ENCODE data around the gene PHLDA3.

PHLDA3 gene

DNA sequence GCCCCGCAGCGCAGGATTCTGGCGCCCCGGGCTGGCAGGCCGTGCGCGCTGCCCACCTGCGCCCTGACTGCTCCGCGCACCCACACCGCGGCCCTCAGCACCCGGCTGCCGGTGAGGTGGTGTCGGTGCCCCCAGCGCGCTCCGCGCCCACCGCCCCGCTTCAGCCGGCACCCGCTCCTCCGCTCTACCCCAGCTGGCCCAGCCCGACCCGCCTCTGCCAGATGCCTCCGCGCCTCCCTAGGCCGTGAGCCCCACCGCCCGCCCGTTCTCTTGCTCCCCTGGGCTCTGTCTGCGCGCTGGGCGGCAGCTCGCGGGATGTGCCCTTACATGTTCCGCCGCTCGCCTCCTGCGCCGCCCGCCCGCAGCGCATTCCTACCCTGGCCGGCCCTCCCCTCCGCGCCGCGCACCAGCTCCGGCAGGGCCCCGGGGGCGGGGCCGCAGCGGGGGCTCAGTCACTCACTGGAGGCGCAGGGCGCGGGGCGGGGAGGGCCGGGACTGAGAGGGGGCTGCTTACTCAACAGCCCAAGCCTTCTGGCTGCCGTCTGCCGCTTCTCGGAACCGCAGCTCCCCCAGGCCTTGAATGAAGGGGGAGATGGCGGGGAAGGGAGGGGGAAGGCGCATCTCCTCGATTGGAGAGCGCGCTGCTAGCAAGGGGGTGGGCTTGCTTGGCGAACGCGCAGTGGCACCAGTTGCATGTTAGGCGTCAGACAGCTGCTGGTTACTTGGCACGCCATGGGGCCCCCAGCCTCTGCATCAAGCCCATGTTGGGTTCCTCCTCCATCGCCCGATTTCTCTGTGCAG lies at the start of gene PHLDA3:
PHLDA3 (minus strand) TSS at position 345 of the 801 bp plus-strand sequence. CDS start 402 bp downstream, outside the sequence.
- DNase-seq (ENCODE audit: low spot score): peak; percentile 82

DNA sequence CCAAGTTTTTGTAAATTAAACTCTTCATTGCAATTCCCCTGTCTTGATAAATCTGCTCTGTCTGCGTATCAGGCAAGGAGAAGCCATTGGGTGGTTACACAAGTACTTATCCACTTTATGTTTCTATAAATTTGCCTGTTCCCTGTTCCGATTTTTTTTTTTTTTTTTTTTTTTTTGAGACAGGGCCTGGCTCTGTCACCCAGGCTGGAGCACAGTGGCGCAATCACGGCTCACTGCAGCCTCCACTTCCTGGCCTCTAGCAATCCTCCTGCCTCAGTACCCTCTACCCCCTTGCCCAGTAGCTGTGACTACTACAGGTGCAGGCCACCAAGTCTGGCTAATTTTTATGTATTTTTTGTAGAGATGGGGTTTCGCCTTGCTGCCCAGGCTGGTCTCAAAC lies 49.1 kb upstream of the PHLDA3 start:
- no peak for DNase-seq (ENCODE audit: low spot score)

DNA sequence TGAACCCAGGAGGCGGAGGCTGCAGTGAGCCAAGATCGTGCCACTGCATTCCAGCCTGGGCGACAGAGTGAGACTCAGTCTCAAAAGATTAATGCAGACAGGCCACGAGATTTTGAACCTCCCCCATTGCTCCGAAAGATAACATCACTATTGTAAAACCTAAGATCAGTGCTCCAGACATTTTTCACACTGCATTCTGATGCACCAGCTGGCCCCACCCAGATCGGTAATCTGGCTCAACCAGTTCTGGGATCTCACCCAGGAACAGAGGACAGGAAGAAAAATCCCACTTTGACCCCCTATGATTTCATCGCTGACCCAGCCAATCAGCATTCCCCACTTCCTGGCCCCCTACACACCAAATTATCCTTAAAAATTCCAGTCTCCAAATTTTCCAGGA lies 48.6 kb upstream of the PHLDA3 start:
- no peak for DNase-seq (ENCODE audit: low spot score)

DNA sequence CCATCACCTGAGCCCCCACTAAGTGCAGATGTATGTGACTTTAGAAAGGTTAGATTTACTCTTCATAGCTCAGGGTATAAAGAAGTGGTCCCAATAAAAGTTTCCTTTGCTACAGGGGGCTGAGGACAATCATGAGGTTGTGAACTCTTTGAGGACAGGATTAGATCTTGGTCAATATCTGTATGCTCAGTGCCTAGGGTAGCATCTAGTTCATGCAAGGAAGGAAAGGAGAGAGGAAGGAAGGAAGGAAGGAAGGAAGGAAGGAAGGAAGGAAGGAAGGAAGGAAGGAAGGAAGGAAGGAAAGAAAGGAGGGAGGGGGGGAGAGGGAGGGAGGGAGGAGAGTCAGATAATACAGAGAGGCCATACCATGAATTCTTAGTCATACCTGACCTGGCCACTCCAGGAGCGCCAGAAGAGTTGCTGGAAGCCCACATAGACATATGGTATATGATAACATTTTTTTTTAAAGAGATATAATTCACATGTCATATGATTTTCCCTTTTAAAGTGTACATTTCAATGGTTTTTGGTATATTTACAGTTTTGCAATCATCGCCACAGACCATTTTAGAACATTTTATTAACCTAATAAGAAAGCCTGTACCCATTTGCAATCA lies 47.6 kb upstream of the PHLDA3 start:
- no peak for DNase-seq (ENCODE audit: low spot score)

DNA sequence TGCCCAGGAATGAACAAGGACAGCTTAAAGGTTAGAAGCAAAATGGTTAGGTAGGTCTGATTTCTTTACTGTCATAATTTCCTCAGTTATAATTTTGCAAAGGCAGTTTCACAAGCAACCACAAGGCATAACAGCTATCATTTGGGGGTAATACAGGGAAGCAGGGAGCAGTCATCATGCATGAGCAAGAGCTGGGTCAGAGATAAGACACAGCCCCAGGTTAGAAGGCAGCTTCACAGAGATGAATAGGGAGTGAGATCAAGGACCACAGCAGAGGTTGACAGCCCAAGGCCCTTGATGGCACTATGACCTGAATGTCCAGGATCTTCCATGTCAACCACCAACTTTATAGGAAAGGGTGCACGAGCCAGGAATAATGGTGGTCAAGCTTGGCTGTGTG lies 46.9 kb upstream of the PHLDA3 start:
- no peak for DNase-seq (ENCODE audit: low spot score)

DNA sequence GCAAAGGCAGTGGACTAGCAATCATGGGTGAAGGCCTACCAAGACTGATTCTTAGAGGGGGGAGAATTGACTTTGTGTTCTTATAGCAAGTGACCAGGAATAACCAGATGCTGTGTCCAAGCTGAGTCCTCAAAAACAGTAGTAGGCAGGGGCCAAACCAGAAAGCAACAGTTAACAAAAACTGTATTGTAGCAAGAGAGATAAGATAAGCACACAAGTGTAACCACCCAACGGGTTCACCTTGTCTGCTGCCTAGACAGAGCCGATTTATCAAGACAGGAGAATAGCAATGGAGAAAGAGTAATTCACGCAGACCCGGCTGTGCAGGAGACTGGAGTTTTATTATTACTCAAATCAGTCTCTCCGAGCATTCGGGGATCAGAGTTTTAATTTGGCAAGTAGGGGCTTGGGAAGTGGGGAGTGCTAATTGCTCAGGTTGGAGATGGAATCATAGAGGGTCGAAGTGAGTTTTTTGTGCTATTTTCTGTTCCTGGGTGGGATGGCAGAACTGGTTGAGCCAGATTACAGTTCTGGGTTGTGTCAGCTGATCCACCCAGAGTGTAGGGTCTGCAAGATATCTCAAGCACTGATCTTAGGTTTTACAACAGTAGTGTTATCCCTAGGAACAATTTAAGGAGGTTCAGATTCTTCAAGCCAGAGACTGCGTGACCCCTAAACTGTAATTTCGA lies 46.2 kb upstream of the PHLDA3 start:
- no peak for DNase-seq (ENCODE audit: low spot score)

DNA sequence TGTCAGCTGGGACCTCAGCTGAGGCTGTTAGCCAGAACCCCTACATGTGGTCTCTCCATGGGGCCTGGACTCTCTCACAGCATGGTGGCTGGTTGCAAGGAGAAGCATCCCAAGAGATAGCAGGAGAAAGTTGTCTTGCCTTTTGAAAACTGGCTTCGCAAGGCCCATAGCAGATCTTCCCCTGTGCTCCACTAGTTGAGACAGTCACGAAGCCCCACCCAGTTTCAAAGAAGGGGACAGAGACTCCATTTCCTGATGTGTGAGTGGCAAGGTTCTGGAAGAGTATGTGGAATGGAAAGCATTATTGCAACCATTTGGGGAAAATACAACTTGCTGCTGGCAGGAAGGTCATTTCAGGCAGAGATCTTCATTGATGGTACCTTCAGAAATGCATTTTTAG lies 45.5 kb upstream of the PHLDA3 start:
- DNase-seq (ENCODE audit: low spot score): no peak

DNA sequence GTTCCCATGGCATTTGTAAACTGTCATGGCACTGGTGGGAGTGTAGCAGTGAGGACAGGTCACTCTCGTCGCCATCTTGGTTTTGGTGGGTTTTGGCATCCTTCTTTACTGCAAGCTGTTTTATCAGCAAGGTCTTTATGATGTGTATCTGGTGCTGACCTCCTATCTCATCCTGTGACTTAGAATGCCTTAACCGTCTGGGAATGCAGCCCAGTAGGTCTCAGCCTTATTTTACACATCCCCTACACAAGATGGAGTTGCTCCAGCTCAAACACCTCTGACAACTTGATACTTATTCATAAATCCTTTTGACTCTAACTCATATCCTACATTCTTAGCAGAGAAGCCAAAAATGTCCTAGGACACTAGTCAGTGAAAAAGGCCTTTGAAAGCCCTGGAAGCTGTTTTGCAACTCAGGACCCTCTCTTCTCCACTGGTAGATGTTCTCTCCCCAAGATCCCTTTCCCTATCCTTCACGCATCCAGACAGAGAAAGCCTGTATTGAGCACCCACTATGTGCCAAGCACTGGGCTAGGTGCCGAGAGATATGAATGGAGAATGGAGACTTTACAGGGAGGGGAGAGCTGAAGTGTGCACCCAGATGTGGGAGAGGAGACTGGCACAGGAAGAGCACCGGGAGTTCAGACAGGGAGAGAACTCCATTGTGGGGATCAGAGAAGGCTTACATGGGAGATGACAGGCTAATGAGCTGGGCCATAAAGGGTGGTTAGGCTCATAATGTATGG lies 44.7 kb upstream of the PHLDA3 start:
- DNase-seq (ENCODE audit: low spot score): peak; percentile 70

DNA sequence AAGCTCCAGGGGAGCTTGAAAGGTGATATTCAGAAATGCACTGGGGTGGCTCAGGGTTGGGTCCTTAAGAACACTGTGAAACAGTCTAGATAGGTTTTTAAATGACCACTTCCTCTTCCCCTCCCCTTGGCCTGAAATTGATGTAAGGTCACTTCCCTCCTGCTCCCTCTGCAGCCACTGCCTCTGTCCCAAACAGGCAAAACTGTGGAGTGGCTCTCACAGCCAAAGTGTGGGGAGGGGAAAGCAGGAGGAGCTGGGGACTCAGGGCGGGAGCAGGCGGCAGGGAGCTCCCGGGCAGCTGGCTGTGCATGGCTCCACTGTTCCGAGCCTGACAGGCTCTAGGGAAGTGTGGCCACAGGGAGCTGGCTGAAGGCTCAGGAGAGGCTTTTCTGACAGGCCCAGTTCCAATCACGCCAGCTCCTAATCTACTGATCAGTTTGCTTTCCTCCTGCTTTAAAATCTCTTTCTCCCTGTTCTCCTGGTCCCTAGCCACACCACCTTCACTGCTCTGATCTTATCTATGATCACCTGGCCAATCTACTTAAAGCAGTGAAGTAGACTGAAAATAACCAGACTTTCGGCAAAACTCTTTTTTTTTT lies 43.1 kb upstream of the PHLDA3 start:
- DNase-seq (ENCODE audit: low spot score): peak; percentile 85

DNA sequence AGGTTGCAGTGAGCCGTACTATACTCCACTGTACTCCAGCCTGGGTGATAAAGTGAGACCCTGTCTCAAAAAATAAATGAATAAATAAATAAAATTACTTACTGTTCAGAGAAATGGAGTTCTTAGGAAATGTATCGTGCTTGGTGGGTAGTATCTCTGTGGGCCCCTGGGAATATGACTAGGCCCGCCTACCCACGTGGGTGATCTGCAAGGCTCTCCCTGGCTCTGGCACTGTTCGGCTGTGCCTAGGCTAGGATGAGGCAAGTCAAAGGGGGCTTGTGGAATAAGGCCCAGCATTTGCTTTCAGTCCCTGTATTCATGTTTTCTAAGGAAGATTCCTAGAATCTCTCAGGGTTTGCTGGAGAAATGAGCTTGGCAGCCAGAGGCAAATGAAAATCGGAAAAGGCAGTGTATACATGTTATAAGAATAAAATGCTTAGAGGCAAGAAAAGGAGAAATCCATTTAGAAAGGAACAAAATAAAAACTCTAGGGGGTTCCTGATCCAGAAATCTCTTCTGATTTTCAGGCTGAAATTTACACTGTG lies 42.5 kb upstream of the PHLDA3 start:
- no peak for DNase-seq (ENCODE audit: low spot score)

DNA sequence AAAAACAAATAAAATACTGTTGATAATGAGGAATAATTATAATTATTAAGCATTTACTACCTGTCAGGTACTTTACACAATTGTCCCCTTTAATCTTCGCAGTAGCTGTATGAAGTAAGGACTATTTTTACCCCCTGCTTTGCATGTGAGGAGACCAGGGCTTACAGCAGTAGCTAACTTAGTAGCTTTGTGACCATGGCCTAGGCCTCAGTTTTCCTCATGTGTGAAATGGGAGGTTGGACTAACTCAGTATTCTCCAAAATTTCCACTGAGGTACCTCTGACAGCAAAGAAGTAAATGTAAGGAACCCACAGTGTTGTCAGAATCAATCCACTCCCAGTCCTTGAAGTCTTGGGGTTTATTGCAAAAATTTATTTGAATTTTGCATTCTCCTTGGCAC lies 41.7 kb upstream of the PHLDA3 start:
- DNase-seq (ENCODE audit: low spot score): no peak

DNA sequence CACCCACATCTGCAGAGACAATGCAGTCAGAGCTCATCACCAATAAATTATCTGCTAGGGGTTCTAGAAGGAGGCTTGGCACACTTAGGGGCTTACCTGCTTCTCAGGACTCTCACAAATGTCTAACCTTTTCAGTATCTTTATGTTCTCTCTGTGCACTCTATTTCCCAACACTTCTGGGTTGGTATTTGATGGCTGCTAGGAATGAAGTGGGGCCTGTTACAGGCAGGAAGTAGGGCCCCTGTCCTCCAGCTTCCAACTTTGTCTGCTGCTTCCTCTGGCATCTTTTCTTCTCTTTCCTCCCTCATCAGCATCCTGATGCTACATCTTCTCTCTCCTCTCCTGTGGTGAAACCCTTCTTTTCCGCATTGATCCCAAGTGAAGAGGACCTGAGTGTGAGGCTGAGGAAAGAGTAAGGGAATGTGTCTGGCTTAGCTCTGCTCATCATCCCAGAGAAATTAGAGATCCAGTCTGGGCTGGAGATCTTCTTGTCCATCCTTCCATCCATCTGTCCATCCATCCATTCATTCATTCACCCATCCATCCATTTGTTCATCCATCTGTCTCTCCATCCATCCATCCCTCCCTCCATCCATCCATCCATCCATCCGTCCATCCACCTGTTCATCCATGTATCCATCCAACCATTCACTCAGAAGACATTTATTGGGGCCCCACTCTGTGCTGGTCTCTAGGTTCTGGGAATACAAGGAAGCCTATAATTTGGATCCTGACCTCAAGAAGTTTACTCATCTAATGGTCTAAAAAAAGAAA lies 40.8 kb upstream of the PHLDA3 start:
- no peak for DNase-seq (ENCODE audit: low spot score)

DNA sequence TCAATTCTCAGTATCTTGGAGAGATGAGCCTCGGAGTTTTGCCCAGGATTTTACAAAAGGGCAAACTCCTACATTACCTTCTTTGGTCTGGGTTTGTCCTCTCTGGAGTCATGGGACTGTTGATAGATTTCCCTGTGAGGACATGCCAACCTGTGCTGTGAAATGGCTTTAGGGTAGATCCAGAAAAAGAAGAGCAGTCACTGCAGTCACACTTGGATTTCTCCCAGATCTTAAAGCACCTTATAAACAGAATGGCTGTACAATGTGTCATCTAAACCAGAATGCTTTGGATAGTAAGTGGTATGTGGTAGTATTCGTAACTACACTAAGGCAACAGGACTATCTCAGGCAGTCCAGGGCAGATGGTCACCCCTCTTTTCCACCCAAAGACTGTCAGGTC lies 39.8 kb upstream of the PHLDA3 start:
- no peak for DNase-seq (ENCODE audit: low spot score)

DNA sequence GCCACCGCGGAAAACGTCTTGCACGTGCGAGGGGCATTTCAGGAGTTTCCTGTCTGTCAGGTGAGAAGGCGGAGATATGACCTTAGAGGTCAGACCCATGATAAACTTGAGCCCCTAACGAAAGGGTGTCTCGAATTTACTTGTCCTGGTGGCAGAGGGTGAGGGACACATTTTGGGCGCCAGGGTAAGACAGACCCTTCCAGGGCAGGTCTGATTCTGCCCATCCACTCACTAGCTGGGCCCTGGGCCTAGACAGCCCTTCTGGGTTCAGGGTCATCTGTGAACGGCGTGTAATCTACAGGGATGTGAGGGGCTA lies 38.3 kb upstream of the PHLDA3 start:
- no peak for DNase-seq (ENCODE audit: low spot score)

DNA sequence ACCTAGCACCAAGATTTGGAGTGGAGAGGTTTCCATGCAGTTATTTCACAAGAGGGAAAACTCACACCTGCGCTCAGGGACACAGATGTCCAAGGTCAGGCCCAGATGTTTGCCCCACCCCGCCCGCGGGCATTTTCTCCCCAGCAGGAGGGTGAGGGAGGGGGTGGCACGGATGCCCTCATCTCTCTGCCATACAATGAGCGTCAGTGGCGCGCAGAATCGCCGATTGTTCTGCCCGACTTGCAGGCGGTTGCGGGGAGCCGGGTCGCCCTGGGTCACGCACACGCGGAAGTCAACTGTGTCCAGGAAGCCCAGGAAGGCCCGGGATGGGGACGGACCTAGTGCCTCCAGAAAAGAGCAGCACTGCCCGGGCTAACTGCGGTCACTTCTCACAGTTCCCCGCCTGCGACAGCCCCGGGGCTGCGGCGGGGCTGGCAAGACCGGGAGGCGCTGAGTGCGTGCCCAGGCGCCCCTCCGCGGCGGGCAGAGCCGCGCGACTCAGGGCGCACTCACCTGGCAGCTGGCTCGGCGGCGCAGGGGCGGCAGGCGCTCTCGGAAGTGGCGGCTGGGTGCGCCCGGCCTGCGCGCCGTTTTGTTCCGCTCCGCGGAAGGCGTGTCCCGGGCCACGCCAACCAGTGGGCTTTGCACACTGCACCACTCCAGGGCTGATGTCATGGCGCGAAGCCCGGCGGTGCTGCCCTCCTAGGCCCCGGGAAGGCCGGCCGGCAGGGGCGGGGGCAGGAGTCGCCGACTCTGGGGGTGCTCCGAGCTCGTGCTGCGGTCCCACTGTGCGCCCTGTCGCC lies 37.8 kb upstream of the PHLDA3 start, which contains the start of gene CSRP1:
CSRP1 (minus strand) TSS at position 567 of the 803 bp plus-strand sequence. CDS start 10,820 bp downstream, outside the sequence.
- peak; percentile 91 for DNase-seq (ENCODE audit: low spot score)

DNA sequence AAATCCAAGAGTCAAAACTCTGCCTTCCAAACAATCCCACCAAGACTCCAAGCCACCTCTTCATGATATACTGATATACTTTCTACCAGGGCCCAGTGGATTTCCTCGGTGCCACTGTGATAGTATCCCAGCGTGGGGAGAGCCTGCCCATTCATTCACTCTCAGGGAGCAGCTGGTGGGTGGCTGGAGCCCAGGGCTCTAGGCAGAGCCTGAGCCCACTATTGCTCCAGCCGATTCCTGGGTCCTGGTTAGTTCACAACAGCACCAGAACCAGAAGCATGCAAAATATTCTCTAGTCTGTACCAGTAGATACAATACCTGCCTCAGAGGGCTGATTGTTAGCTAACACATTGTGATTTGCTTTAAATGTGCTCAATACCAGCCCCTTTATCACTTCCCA lies 37.1 kb upstream of the PHLDA3 start:
- no peak for DNase-seq (ENCODE audit: low spot score)

DNA sequence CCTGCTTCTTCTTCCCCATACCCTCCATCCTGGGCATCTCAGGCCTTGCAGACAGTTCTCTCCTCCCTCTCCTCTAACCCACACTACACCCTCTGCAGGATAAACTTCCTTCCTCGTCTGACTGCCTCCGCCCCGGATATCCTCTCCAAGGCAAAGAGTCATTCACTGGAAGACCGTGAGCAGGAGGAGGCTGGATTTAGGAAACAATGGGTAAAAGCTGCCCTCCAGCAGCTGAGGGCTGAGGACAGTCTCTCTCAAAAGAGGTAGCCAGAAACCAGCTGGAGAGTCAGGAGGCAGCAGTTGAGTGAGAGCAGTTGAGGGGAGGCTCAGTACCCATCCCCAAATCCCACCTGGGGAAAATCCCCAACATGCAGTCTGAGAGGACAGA lies 36.5 kb upstream of the PHLDA3 start:
- no peak for DNase-seq (ENCODE audit: low spot score)

DNA sequence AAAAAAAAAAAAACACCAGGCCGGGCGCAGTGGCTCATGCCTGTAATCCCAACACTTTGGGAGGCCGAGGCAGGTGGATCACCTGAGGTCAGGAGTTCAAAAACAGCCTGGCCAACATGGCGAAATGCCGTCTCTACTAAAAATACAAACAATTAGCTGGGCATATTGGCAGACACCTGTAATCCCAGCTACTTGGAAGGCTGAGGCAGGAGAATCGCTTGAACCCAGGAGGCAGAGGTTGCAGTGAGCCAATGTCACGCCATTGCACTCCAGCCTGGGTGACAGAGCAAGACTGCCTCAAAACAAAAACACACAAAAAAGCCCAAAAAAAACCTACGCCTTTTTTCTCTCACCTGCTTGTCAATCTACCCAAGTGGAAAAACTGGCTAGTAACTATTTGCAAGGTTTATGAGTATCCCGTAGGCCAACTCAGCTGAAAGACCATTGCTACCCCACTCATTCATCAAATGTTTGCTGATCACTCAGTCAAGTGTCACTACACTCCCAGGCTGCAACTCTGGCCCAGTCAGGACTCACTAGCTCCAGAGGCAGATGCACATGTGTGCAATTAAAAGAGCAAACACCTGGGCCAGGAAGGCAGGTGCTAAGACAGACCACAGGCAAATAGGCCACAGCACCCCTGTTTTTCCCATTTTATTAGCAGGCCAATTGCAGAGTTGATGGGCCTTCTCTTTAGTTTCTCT lies 36.0 kb upstream of the PHLDA3 start:
- no peak for DNase-seq (ENCODE audit: low spot score)

DNA sequence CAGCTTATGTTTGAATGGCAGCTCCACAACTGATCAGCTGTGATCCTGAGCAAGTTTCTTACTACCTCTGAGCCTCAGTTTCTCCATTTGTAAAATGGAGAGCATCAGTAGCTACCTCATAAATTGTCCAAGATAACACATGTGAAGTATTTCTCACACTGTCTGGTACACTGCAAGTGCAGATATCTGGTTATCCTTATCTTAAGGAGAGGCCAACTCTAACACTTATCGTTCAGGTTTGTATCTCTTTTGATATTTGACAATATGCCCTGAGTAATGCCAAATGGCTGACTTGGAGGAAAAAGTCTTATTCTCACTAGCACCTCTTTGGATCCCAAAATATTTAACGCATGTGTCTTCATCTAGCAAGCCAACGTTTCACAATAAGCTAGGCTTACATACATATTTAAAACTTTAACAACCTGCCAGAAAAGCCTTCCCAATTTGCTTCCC lies 35.2 kb upstream of the PHLDA3 start:
- DNase-seq (ENCODE audit: low spot score): no peak
